GM21390 (cell line): Measurements from ENCODE around the gene RNF141.

ENCODE experiments used
- ATAC-seq: cut with Tn5 transposase; IDR thresholded peaks from one replicate; pipeline ENCODE4 v1.9.1; 2021; ENCODE audit not compliant: unreplicated experiment

RNF141 gene

DNA sequence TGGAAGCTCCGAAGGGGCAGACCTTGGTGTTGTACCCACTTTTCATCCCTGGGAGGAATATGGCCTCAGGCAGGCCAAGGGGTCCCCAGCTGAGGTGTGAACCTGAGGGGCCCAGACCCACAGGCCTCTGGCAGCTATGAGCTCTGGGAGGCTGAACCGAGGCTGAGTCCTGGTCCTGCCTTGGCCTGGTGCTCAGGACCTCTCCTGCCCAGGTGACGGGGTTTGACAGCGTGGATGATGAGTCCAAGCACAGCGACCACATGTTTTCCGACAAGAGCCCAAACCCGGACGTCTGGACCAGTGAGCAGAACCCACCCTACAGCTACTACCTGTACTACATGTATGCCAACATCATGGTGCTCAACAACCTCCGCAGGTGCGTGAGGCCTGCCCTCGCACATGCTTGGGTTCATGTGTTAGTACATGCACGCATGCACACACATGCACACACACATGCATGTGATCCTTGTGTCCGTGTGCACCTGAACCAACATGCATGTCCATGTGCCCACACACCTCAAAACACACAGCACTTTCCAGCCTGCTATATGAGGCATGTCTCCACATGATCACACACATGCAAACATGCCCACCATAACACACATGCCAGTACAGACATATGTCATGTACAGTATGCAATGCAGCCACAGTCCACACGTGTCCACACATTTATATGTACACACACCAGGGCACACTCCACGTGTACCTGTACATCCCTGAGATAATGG is 40.9 kb downstream of the RNF141 start:
- ATAC-seq, result no peak

DNA sequence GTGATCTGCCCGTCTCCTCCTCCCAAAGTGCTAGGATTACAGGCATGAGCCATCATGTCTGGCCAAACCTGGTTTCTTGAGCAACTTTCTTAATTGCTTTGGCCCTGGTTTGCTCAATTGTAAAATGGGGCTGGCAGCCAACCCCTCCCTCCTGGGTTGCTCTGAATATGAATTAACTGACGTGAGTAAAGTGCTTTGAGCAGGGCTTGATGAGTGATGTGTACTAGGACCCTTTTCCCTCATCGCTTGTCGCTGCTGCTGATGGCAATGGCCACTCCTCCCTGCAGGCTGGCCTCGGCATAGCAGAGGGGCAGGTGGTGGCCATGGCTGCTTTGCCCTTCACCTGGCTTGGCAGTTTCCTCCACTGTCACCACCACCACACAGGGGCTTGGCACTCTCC is 41.5 kb downstream of the RNF141 start:
- no peak for ATAC-seq

DNA sequence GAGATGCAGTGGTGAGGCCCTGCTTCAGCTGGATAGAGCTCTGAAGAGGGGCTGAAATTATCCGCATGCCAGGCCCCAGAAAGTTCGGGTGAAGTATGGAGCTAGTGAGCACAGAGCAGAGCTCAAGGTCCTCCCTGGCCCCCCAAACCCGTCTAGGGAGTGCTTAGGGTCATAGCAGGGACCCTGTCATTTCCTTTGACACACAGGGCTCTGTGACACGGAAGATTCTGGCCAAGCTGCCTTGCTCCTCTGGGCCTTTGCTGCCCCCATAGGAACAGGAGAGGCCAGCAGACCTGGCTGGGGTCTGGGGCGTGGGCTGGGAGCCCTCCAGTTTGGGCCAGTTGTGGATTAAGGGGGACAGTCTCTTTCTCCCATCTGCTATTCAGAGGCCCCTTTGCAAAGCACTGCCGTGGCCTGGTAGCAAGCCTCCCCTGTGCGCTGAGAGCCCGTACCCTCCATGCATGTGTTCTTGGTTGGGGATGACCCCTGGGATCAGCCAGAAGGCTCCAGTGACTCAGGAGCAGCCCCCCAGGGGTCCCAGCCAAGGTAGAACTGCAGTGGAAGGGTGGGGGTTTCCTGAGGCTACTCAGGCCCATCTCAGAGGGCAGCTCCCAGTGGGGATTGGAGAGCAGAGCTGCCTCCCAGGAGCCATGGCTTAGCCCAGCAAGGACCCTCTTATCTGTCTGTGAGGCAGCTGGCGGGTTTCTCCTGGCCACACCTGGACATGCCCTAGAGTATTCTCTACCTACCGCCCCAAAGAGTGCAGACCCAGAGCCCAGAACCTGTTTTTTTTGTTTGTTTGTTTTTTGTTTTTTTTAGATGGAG is 42.3 kb downstream of the RNF141 start:
- no peak for ATAC-seq

DNA sequence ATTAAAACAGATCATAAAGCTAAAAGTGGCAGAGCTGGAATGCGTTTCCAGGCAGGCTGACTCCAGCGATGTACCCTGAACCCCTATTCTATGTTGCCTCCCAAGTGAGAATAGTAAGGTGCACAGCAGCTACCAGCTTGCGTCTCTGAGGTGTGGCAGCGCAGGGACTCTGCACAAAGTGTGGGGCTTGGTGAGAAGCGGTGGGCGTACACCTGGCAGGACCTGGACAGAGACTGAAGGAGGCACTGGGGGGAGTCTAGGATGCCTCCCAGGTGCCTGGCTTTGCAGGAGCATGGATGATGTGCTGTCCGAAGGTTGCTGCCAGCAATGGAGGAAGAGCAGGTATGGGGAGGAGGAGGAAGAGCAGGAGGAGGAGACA is 43.0 kb downstream of the RNF141 start:
- no peak for ATAC-seq

DNA sequence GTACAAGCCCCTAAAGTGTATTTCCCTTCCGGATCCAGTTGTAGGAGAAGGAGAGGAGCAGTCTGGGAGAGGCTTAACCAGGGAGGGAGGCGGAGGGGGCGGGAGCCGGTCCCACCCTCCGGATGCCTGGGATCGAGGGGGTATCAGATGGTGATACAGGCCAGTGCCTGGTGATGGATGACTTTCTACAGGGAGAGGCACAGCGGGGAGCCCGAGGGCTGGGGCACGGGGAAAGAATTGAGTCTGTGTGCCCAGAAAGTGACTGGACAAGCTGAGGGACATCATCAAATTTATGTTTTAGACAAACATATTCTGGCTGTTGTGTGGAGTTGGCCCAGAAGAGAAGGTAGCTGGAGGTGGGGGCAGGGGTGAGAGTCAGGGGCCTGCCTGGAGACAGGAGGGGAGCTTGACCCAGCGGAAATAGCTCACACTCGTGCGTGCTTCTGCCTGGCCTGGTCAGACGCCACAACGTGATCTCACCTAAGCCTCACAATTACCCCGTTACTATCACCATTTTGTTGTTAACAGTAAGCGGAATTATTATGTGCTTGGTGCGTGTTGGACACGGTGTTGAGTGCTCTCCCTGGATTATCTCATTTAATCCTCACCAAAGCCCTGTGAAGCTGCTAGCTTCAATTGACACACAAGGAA is 43.5 kb downstream of the RNF141 start:
- ATAC-seq, result no peak

DNA sequence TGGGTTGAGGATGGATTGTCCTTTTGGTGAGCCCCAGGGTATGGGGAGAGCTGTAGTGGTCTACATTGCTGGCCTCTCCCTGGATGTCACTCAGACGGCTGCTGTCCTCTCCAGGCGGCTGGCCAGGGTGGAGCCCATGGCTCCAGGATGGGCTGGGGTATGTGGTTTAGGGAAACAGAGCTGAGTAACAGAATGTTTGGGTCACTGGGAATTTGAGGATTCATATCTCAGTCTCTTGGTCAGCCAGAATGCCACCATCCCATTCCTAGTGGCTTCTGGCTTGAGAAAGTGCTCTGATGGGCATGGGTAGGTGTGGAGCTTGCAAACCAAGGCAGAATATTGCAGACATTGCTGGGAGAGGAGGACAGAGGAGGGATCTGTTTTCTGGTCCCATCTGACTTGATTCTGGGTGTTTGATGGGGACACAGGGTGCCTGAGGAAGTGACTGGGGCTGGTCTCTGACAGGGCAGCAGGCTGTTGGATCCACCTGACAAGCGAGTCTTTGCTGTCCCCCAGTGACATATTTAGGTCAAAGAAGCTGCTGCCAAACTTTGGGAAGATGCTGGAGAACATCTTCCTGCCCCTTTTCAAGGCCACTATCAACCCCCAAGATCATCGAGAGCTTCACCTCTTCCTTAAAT is 44.6 kb downstream of the RNF141 start:
- ATAC-seq, result no peak

DNA sequence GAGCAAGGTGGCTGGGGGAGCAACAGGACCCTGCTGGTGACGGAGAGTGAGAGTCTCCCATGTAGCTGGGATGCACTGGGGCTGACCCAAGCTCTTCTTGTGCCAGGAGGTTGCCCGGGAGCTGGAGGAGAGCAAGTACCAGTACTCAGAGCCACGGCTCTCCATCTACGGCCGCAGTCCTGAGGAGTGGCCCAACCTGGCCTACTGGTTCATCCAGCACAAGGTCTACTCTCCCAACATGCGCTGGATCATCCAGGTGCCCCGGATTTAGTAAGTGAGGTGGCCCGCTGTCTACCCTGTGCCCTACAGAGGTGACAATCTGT is 45.6 kb downstream of the RNF141 start:
- no peak for ATAC-seq

DNA sequence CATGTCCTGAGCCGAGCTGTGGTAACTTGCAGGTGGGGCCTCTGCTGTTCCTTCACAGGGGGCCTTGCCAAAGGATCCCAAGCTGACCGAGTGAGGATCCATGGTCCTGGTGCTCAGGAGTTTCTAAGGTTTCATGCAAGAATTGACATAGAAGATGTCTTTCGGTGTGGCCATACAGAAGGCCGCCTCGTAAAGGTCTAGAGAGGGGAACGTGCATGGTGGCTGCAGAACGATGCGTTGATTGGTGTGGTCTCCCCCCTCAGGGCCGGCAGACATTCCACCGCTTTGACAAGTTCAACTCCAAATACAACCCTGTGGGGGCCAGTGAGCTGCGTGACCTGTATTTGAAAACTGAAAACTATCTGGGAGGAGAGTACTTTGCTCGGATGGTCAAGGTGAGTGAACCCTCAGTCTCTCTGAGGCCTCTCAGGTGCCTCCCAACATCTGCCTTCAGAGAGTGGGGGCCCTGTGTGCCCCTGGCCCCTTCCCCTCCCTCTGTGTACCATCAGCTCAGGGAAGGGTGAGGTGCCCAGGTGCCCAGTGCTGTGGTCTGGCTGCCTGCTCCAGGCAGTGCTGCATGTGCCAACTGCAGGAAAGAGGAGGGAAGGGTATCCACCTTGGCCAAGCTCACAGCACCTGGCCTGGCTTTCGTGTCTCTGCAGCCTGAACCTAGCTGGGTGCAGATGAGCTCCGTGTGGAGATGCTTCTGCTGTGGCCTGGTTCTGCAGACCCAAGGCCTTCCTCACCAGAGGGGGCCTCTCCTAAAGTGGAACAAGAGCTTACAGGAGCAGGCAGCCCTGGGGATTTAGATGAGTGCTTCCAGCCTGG is 46.1 kb downstream of the RNF141 start:
- no peak for ATAC-seq

DNA sequence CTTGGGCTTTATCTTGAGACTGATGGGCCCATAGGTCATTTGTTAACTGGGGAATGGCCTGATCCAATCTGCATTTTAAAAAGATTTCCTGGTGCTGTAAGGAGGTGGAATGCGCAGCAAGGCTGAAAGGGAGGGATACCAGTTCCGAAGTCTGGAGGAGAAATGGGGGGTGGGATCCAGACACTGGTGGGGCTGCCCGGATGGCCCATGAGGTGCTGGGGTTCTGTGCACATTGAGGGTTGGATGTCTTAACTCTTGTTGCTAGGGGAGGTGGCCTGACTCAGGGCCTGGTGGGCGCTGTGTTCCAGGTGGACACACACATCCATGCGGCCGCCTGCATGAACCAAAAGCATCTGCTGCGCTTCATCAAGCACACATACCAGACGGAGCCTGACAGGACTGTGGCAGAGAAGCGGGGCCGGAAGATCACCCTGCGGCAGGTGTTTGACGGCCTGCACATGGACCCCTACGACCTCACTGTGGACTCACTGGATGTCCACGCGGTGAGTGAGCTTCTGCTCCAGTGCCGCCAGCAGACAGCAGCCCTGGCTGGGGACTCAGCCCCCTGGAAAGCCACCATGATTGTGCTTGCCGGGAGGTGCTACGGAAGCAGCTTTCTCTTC is 47.8 kb downstream of the RNF141 start:
- ATAC-seq, result no peak

DNA sequence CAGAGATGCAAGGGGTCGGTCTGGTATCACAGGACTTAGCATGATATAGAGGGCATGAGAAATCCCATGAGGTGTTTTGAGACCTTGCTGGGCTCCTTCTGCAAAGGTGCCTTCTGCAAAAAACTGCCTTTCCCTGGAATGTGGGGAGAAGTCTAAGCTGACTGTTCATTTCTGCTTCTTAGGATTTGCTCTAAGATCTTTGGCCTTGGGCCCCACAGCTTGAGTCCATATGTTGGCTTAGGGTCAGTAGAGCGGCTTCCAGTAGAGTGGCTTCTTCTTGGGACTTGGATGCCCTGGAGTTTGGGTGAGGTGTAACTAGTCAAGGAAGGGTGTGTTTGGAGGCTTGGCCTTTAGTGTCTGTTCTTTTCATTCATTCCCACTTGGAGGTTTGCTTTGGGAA is 48.9 kb downstream of the RNF141 start:
- no peak for ATAC-seq

DNA sequence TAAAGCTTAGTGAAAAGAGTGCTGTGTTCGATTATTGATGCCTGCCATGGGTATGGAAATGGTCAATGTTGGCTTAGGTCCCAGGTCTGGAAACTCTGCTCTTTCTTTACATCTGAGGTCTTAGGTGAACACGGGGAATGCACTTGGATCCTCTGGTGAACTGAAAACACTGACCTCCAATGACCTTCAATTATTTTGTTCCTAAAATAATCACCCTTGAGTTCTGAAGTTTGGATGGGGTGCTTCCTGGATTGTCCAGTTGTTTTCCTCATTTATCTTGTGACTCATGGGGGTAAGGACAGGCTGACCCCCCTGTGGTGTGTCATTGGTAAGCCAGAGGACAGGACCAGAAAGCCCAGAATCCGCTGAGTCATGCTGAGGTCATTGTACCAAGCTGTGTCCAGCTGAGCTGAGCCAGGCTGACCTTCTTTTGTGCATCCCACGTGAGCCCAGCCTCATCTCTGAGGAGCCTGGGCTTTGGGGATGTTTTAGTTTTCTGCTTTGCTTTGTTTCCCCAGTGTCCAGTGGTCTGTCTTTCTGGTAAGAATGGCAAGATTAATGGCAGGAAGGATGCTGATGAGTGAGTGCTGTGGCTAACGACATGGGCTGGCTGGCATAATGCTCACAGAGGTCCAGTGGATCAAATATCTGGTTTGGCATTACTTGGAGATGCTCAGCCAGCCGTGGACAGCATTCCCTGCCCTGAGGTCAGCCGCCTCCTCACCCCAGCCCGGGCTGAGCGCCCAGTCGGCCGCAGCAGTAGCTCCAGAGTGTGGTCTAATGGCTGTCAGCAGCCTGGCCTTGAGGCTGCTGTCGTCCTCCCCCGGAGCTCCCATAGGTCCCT is 50.4 kb downstream of the RNF141 start:
- ATAC-seq, result no peak

DNA sequence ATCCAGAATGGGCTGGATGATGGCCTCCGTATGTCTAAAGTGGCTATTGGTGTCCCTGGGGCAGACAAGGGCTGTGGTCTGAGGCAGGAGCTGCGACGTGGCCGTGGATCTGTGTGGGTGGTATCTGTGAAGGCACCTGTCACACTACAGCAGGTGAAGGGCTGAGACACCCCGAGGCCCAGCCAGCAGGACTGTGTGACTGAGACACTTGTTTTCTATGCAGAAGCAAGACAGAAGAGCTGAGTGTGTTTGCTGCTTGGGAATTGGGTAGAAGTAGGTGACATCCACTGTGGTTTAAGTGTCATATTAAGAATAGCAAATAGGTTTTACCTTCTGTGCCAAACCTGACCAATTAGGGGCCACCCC is 51.0 kb downstream of the RNF141 start:
- no peak for ATAC-seq

DNA sequence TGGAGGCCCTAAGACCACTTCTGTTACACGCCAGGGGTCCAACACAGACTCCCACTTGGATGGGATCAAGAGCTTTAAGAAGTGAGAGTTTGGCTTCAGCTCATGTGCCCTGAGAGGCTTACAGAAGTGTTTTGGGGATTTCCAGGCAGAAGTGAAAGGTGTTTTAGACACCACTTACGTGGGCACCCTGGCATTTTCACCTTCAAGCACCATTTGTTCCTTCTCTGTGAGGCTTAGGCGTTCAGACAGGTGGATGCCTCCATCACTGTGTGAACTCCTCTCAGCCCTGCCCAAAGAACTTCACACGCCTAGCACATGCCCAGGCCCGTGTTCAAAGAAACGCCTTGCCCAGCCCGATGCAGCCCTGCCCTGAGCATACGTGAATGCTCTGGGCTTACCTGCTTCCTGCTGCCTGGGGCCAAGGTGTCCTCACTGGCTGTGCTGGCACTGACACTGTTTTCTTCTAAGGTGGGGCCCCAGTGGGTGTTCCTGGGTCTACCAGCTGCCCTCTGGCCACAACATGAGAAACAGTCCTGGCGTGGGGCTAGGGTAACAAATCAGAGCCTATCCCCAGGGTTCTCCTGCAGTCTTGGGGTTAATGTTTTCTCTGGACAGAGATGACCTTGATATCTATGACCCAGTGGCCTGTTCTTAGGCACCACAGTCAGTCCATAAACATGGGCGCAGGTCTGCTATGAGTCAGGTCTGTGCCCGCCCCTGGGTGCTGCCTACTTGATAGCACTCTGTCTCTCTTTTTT is 51.9 kb downstream of the RNF141 start:
- no peak for ATAC-seq

DNA sequence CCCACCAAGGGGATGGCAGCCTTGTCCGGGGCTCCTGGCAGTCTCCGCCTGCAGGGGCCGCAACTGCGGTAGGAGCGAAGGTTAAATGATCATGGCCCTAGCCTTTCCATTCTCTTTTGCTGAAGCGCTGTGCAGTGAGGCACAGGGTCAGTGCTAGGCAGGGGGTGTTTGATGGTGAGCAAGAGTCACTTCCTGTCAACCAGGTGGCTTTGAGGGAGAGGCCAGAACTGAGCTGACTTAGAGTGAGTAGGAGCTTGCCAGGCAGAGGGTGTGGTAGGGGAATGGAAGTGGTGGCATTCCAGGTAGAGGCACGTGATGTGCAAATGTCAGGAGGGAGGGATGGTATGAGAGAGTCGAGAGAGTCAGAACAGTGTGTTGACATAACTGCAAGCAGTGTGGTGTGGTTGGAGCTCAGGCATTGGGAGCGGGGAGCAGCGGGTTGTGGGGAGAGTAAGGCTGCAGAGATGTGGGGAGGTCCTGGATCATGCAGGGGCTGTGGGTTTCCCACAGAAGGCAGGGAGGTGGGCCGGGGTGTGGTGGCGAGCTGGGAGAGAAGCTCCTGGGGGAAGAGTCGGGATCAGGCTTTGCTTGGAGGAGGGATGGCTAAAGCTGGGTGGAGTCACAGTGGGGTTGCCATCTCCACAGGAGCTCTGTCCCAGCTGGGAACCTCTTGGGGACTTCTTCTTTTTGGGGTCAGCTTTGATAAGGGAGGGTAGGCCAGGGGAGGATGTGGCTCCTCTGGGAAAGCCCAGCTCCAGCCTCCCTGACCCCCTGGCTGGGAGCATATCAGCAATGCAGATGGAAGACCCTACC is 52.7 kb downstream of the RNF141 start:
- no peak for ATAC-seq

DNA sequence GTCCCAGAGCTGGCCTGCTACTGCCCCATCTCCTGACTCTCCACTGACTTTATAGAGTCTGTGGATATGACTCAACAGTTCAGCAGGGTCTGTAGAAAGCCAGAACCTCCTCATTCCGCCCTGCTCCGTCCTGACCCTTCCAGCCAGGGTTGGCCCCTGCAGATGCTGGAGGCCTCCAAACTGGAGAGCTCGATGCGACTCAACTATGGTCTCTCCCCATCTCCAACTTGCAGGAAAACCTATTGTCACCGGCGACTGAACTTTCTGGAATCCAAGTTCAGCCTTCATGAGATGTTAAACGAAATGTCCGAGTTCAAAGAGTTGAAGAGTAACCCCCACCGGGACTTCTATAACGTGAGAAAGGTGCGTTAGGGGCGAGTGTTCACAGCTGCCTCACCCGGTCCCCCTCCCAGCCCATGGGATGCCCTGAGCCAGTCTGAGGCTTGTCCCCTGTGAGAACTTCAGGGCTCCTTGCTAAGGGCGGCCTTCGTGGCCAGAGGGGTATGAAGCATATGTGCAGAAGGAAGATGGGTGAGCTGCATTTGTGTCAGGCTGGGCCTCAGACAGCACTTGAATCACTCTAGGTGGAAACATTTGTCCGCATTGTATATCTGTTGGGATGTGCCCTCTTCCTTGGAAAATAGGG is 53.9 kb downstream of the RNF141 start:
- no peak for ATAC-seq

DNA sequence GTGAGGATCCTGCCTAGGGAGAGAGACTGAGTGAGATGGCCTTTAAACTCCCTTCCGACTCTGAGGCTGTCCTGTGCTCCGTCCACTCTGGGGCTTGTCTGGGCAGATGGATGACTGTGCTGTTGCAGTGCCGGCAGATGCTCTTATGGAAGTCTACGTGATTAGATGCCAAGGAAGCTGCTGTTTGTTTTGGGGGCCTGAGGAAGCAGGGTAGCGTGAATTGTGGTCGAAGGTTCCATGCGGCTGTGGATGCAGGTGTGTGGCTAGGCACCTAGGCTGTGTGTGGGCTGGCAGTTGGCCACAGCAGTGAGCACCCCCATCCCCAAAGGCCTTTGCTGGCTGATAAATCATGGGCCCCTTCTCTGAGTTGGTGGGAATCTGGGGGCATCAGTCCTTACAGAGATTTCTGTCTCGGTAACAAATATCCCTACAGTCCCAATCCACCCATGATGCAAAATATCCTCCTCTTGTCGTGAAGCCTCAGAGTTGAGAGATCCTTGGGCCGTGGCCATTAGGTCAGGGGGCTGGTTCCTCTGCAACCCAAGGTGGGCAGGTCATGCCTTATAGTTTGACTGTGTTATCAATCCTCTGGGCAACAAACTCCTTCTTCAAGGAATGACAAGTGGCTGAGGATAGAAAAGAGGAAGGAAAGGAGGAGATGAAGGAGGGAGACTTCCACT is 54.7 kb downstream of the RNF141 start:
- ATAC-seq, result no peak

DNA sequence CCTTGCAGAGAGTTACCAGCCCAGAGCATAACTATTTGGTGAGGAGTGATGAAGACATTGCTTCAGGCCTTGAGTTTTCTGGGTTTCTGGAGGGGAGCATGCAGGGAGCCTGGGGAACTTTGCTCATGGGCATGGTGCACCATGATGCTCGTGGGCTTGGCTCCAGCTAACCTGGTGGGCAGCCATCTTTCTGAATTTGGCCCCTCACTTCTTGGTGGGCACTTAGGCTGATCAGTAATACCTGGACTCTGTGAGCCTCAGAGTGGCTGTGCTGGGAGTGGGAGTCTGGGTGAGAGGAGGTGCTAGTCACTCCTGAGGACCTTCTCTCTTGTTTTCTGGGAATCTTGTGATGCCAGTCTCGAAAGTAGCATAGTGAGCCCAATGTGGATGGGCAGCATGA is 55.3 kb downstream of the RNF141 start:
- ATAC-seq, result no peak
